ENCODE results near the gene MDM2. TPM values are rescaled to one million over a fixed set of nuclear protein-coding genes. Genes with fewer than 3 reads are reported as not detected.

MDM2 gene
- total RNA-seq, 1 experiment from 2014 or later, result 135 TPM

GRCh38 chr12:68844788-68845695 is 37.1 kb downstream of the MDM2 start:
- DNase-seq (ENCODE audit: low read depth), result no peak

- DNase-seq (ENCODE audit: low read depth), result no peak
Observed at GRCh38 chr12:68846811-68847210, 38.8 kb downstream of the MDM2 start.

GRCh38 chr12:68850390-68850789 is 42.4 kb downstream of the MDM2 start:
- DNase-seq (ENCODE audit: low read depth), result no peak

GRCh38 chr12:68851592-68852306 is 43.8 kb downstream of the MDM2 start:
- DNase-seq (ENCODE audit: low read depth), result no peak

GRCh38 chr12:68853396-68854077 is 45.6 kb downstream of the MDM2 start:
- DNase-seq (ENCODE audit: low read depth), result no peak

- no peak for DNase-seq (ENCODE audit: low read depth)
Observed at GRCh38 chr12:68854078-68854468, 46.1 kb downstream of the MDM2 start.

- DNase-seq (ENCODE audit: low read depth), result no peak
Observed at GRCh38 chr12:68854554-68854953, 46.6 kb downstream of the MDM2 start.

GRCh38 chr12:68855111-68855510 is 47.1 kb downstream of the MDM2 start:
- DNase-seq (ENCODE audit: low read depth), result no peak

- no peak for DNase-seq (ENCODE audit: low read depth)
Observed at GRCh38 chr12:68855771-68856170, 47.8 kb downstream of the MDM2 start.

GRCh38 chr12:68856510-68856909 is 48.5 kb downstream of the MDM2 start:
- DNase-seq (ENCODE audit: low read depth), result no peak

- no peak for DNase-seq (ENCODE audit: low read depth)
Observed at GRCh38 chr12:68861890-68862289, 53.9 kb downstream of the MDM2 start.

GRCh38 chr12:68863109-68863770 is 55.3 kb downstream of the MDM2 start:
- no peak for DNase-seq (ENCODE audit: low read depth)

- peak; percentile 67 for DNase-seq (ENCODE audit: low read depth)
Observed at GRCh38 chr12:68863886-68864454, 56.0 kb downstream of the MDM2 start.

GRCh38 chr12:68864604-68865003 is 56.6 kb downstream of the MDM2 start:
- no peak for DNase-seq (ENCODE audit: low read depth)

- no peak for DNase-seq (ENCODE audit: low read depth)
Observed at GRCh38 chr12:68865399-68866164, 57.6 kb downstream of the MDM2 start.

GRCh38 chr12:68866950-68867349 is 59.0 kb downstream of the MDM2 start:
- no peak for DNase-seq (ENCODE audit: low read depth)

- DNase-seq (ENCODE audit: low read depth), result no peak
Observed at GRCh38 chr12:68867606-68868005, 59.6 kb downstream of the MDM2 start.

GRCh38 chr12:68868043-68868790 is 60.2 kb downstream of the MDM2 start:
- no peak for DNase-seq (ENCODE audit: low read depth)

- DNase-seq (ENCODE audit: low read depth), result no peak
Observed at GRCh38 chr12:68870011-68870410, 62.0 kb downstream of the MDM2 start.

- DNase-seq (ENCODE audit: low read depth), result no peak
Observed at GRCh38 chr12:68870443-68870842, 62.5 kb downstream of the MDM2 start.

Data from HT1080 (cell line).